SIG-M5 (cell line): ENCODE data around the gene RAET1L.
"Not testable (repeated sequence)": the region's sequence is repeated elsewhere in the genome, so short reads cannot be mapped to it uniquely, and the experiment has no call there.

Experiments
- DNase-seq: peaks from one replicate; lab custom pipeline; 2025; lab: John Stamatoyannopoulos, UW

RAET1L gene

DNA sequence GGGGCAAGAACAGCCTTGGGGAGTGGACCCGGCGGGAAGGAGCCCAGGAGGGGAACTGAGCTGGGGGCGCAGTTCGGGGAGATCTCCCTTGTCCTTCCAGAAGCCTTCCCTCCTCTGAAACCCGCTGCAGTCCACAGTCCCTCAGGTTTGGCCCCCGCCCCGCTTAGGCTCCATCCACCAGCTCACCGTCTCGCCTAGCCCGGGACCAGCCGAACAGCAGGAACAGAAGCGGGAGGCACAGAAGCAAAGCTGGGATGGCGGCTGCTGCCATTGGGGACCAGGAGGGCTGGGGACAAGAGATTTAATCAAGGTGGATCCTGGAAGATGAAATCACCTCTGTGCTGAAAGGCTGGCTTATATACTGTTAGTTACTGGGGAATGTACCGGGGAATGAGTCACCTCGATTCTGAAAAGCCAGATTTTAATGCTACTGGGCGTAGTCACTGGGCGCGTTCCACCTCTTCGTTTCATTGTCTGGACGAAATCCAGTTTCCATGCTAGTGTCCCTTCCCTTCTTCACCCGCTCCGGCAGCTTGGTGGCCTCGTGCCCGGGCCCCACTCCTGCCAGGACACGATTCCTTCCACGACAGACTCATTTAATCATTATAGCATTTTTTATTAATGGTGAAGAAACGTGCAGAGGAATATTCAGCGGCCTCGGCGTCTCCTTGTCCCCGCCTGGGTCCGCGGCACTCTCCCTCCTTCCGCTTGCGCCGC lies at the start of gene RAET1L:
Gene RAET1L (minus strand): TSS at position 332 of the 717 bp plus-strand sequence. CDS start 61 bp downstream, at position 271.
- DNase-seq: no peak

- DNase-seq: no peak
Observed at GRCh38 chr6:150075034-150075421, 49.7 kb upstream of the RAET1L start.

GRCh38 chr6:150074396-150075033 lies 49.2 kb upstream of the RAET1L start:
- DNase-seq: not testable (repeated sequence)

- no peak for DNase-seq
Observed at GRCh38 chr6:150072201-150072600, 46.9 kb upstream of the RAET1L start.

GRCh38 chr6:150070236-150070818 lies 45.0 kb upstream of the RAET1L start:
- DNase-seq: no peak

- no peak for DNase-seq
Observed at GRCh38 chr6:150069706-150070105, 44.4 kb upstream of the RAET1L start.

DNA sequence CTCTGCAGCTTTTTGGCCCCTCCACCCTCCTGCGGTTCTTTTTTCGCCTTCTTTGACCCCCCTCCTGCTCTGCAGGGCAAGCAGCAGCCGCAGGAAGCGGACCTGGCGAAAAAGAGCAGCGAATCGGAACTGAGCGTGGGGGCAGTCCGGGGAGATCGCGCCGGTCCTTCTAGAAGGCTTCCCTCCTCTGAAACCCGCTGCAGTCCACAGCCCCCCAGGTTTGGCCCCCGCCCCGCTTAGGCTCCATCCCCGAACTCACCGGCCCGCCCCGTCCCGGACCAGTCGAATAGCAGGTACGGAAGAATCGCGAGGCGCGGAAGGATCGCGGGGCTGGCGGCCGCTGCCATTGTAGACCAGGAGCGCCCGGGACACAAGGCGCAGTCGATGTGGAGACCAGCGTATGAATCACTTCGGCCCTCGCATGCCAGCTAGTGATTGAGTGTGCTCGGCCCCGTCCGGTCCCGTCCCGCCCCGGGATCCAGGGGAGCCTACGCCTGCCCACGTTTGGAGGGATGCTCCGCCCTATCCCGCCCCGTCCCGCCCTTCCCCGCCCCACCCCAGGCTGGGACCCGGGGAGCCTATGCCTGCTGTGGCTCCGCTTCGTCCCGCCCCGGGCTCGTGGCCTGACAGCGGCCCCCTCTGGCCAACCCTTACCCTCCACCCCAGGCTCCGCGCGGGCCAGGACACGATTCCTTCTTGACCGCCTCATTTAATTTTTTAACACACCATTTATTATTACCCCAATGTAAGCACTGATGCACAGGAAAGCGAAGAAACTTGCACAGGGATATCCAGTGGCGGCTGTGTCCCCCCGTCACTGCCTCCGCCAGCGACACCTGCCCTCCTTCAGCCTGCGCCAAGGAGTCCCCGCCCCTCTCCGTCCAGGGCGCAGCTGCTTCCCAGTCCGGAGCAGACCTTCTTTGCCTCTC lies 43.7 kb upstream of the RAET1L start, which contains the start of gene ULBP3:
Gene ULBP3 (minus strand): TSS at position 402 of the 929 bp plus-strand sequence. CDS start 55 bp downstream, at position 347.
- DNase-seq: no peak

DNA sequence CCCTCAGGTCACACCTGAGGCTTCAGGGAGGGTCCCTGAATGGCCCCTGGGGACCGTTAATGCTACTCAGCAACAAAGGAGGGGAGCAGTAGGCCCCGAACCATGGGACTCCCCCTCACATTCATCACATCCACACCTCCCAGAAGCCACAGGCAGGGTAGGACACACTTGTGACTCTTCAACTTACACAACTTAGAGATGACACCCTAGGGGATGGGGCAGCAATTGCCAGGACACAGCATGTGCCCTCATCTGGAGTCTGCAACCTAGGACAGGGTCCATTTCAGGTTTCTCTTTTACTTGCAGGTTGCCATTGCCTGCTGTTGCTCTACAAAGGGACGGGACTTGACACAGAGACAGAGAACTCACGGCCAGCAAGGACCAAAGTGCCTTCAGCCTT lies 42.8 kb upstream of the RAET1L start:
- DNase-seq: no peak

DNA sequence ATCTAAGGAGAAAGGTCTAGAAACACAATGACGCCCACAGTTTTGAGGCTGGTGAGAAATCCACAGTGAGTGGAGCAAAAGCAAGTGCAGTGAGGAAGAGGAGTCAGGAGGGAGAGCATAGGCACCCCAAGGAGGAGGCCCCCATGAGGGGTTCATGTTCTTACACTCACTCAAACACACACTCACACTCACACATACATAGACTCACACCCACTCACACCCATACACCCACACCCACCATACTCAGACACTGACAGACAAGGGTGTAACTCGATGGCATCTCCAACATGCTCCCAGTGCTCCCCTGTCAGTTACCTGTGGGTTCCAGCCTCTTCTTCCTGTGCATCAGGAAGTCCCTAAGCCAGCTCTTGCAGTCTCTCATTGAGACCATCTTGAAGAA lies 39.8 kb upstream of the RAET1L start:
- DNase-seq: no peak

DNA sequence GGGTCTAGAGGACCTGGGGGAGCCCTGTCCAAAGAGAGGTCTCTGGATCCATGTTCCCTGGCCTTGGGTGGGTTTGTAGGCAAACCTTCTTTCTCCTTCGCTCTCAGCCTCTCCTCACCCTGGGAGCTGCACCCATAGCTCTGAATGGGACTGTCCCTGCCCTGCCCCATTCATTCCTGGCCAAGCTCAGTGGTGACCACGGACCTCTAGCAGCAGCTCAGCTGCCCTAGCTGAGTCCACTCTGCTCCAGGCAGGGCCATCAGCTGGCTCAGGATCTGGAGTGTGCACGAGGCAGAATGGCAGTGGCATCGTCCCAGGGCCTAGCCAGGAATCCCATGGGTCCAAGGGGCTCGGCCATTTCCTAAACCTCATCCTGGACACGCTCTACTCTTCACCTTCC lies 38.3 kb upstream of the RAET1L start:
- DNase-seq: no peak

DNA sequence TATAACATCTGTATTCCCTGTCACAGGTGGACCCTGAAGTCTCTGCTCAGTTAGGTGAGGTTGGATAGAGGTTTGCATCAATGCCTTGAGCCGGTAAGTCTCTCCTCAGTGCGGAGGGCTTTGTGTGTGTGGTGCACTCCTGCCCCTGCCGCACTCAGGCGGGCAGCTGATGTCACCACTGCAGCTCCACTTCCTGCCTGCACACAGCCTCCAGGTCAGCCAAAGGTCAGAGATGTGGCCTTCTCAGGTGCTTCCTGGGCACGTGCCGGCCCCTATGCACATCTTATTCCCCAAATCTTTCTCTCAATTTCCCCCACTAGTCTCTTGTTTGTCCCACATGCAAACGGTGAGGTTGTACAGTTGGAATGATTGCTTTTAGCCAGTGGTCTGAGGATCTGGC lies 34.6 kb upstream of the RAET1L start:
- not testable (repeated sequence) for DNase-seq

DNA sequence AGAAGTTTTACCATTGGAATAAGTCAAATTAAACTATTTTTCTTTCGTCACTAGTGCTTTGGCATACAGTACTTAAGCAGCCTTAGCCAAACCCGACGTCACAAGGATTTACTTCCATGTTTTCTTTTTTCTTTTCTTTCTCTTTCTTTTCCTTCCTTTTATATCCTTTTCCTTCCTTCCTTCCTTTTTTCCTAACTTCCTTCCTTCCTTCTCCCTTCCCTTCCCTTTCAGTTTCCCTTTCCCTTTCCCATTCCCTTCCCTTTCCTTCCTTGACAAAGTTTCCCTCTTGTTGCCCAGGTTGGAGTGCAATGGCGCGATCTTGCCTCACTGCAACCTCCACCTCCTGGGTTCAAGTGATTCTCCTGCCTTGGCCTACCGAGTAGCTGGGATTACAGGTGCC lies 33.7 kb upstream of the RAET1L start:
- DNase-seq: no peak

GRCh38 chr6:150058231-150058792 lies 33.0 kb upstream of the RAET1L start:
- no peak for DNase-seq

DNA sequence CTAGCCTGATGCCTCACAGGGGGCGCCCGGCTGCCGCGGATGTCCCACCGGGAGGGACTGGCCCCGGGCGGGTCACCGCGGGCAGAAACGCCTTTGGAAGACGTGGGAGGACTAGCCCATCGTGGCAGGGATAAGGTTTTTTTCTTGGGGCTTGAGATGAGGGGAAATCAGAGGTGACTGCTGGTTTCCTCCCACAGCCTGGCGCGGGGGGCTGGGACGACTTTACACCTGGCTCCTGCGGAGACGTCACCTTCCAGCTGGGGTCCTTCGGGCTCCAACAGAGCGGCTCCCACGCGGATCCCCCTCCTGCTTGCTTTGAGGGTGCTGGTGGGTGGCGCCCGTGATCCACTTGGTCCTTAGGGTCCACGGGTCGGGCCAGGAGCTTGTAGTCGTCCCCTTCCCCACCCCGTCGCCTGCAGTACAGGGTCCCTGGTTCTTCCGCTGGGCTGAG lies 32.2 kb upstream of the RAET1L start:
- DNase-seq: no peak

- DNase-seq: no peak
Observed at GRCh38 chr6:150056916-150057315, 31.6 kb upstream of the RAET1L start.

- DNase-seq: no peak
Observed at GRCh38 chr6:150056156-150056555, 30.8 kb upstream of the RAET1L start.

GRCh38 chr6:150055131-150055530 lies 29.8 kb upstream of the RAET1L start:
- DNase-seq: no peak

GRCh38 chr6:150053450-150053849 lies 28.1 kb upstream of the RAET1L start:
- DNase-seq: no peak

DNA sequence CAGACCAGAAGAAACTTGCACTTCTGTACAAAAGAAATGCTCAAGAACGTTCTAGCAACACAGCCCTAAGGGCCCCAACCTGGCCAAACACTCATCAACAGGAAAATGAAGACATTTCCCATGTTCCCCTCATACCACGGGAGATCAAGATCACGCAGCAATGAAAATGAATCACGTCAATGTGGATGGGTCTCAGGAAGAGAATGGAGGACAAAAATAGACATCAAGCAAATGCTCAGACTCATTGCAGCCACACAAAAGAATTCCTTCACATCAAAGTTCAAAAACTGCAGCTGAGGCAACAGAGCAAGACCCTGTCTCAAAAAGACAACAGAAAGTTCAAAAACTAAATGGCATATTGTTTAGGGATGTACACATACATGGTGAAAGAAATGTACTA lies 25.5 kb upstream of the RAET1L start:
- no peak for DNase-seq

GRCh38 chr6:150048099-150048498 lies 22.8 kb upstream of the RAET1L start:
- no peak for DNase-seq

DNA sequence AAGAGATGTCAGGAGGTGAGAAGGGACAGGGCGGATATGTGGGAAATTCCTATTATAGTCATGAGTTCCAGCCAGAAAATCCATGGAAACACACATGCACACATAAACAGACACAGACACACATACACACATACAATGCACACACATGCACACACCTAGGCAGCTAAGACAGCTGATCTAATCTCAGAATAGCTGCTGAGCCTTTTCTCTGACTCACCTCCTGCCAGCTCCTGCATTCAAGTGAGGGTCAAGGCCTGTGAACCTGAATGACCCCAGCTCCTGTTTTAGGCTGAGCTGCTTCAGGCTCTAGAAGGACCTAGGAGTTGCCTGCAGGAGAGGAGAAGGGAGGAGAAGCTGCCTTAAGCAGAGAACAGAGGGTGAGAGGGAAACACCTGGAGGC lies 21.6 kb upstream of the RAET1L start:
- DNase-seq: no peak
